Epithelial cell of prostate (primary cell): ENCODE results near the gene SLC5A5.
"Not testable (repeated sequence)": the region's sequence is repeated elsewhere in the genome, so short reads cannot be mapped to it uniquely, and the experiment has no call there.

Experiments
- DNase-seq: peaks from one replicate; pipeline ENCODE4 v3.0.0-alpha.2; 2011; ENCODE audit warnings: low read depth, low spot score
- H3K27ac ChIP-seq: fragments of 450-650 bp; 2 replicates; pipeline ENCODE4 v1.5.1; 2017; ENCODE audit warnings: mild to moderate bottlenecking

SLC5A5 gene

GRCh38 chr19:17869114-17869608, 2.6 kb upstream of the SLC5A5 start:
- DNase-seq, result no peak
- H3K27ac ChIP-seq, result no peak overlapping the region

- no peak for DNase-seq
- no peak overlapping the region for H3K27ac ChIP-seq
These were observed 490 bp upstream of the SLC5A5 start for GRCh38 chr19:17871032-17871877.

GRCh38 chr19:17872251-17873001, 681 bp downstream of the SLC5A5 start:
- no peak for DNase-seq
- H3K27ac ChIP-seq, result no peak overlapping the region

- no peak for DNase-seq
- H3K27ac ChIP-seq, result no peak overlapping the region
These were observed 2.3 kb downstream of the SLC5A5 start for GRCh38 chr19:17873786-17874757.

GRCh38 chr19:17874758-17875135, 3.0 kb downstream of the SLC5A5 start:
- DNase-seq, result no peak
- no peak overlapping the region for H3K27ac ChIP-seq

- no peak for DNase-seq
- no peak overlapping the region for H3K27ac ChIP-seq
These were observed 6.0 kb downstream of the SLC5A5 start for GRCh38 chr19:17877696-17878095.

GRCh38 chr19:17879466-17879865, 7.7 kb downstream of the SLC5A5 start:
- H3K27ac ChIP-seq, result no peak overlapping the region

GRCh38 chr19:17881701-17882100, 10.0 kb downstream of the SLC5A5 start:
- H3K27ac ChIP-seq, result no peak overlapping the region
- DNase-seq, result no peak

More at GRCh38 chr19:17879466-17879865, 7.7 kb downstream of the SLC5A5 start:
- no peak for DNase-seq

- no peak for DNase-seq
- no peak overlapping the region for H3K27ac ChIP-seq
These were observed 12.1 kb downstream of the SLC5A5 start for GRCh38 chr19:17883627-17884410.

GRCh38 chr19:17886515-17886914, 14.8 kb downstream of the SLC5A5 start:
- H3K27ac ChIP-seq, result no peak overlapping the region
- no peak for DNase-seq

- not testable (repeated sequence) for DNase-seq, H3K27ac ChIP-seq
These were observed 15.5 kb downstream of the SLC5A5 start for GRCh38 chr19:17887221-17887620.

- H3K27ac ChIP-seq, result no peak overlapping the region
These were observed 16.5 kb downstream of the SLC5A5 start for GRCh38 chr19:17888260-17888659.

GRCh38 chr19:17889609-17890214, 18.0 kb downstream of the SLC5A5 start:
- H3K27ac ChIP-seq, result no peak overlapping the region
- DNase-seq, result no peak

More at GRCh38 chr19:17888260-17888659, 16.5 kb downstream of the SLC5A5 start:
- no peak for DNase-seq

- H3K27ac ChIP-seq, result no peak overlapping the region
- DNase-seq, result no peak
These were observed 22.0 kb downstream of the SLC5A5 start for GRCh38 chr19:17893766-17894165.

- peak; percentile 34 for DNase-seq
- H3K27ac ChIP-seq, result no peak overlapping the region
These were observed 31.0 kb downstream of the SLC5A5 start for GRCh38 chr19:17902701-17903100.

- no peak overlapping the region for H3K27ac ChIP-seq
- no peak for DNase-seq
These were observed 36.5 kb downstream of the SLC5A5 start for GRCh38 chr19:17908244-17908643.

GRCh38 chr19:17909003-17909732, 37.4 kb downstream of the SLC5A5 start:
- no peak overlapping the region for H3K27ac ChIP-seq
- DNase-seq, result no peak

GRCh38 chr19:17910791-17911360, 39.1 kb downstream of the SLC5A5 start:
- no peak for DNase-seq
- H3K27ac ChIP-seq, result no peak overlapping the region
